ENCODE measurements around the gene ACTL8. TPM values are rescaled to one million over a fixed set of nuclear protein-coding genes. Genes with fewer than 3 reads are reported as not detected.

The ACTL8 gene
- total and polyA plus RNA-seq, 2 experiments from 2014 or later: 0.38 to 0.71 TPM

GRCh38 chr1:17865912-17866739 lies 111.0 kb downstream of the ACTL8 start:
- peaks cover 16% of the 10 kb centered on the region for H3K9me3 Mint-ChIP-seq
- Histone ChIP-seq H4K20me1 (replicated peaks; ENCODE audit: insufficient read depth) (no peaks in the 10 kb centered on the region), H3K27ac (ENCODE audit: low read depth) (no peak overlapping the region), H3K4me2 (no peak overlapping the region), H3K4me1 (ENCODE audit: insufficient read depth) (no peaks in the 10 kb centered on the region), H3K79me2 (replicated peaks; ENCODE audit: insufficient read depth) (no peaks in the 10 kb centered on the region), H3K27me3 (ENCODE audit: insufficient read depth) (no peaks in the 10 kb centered on the region), H2AFZ (peak overlapping the region; percentile 28; the same call in 1 of the 2 replicates), H3K4me3 (no peak overlapping the region), H3F3A (replicated peaks; ENCODE audit: low read depth) (no peaks in the 10 kb centered on the region), H3K9me2 (ENCODE audit: insufficient read depth) (no peaks in the 10 kb centered on the region), H3K36me3 (ENCODE audit: insufficient read depth) (no peaks in the 10 kb centered on the region)
- no peak for DNase-seq (ENCODE audit: low spot score)
- TF ChIP-seq ZNF114 (CRISPR knock-in tag; IDR thresholded peaks at IDR 0.05): no peak
- no peak for TF ChIP-seq ZNF331 (CRISPR knock-in tag; IDR thresholded peaks at IDR 0.05; ENCODE audit: low read depth)
- TF ChIP-seq JUNB (IDR thresholded peaks at IDR 0.05; ENCODE audit: unreplicated experiment): no peak
- TF ChIP-seq CREB1 (CRISPR knock-in tag; IDR thresholded peaks at IDR 0.05; ENCODE audit: low read depth): no peak
- no peak overlapping the region for H3K4me3 Mint-ChIP-seq
- no peak overlapping the region; the same call in 1 of the 2 replicates for H3K27ac Mint-ChIP-seq
- no peak for ATAC-seq
- H3K36me3 Mint-ChIP-seq (ENCODE audit: low read depth): peaks cover 5% of the 10 kb centered on the region; the same call in 2 of the 3 replicates
- peaks cover 3% of the 10 kb centered on the region for H3K27me3 Mint-ChIP-seq (ENCODE audit: insufficient read depth, low read depth, poor library complexity)
- peaks cover 15% of the 10 kb centered on the region for H3K4me1 Mint-ChIP-seq

GRCh38 chr1:17866740-17867029 lies 111.6 kb downstream of the ACTL8 start:
- no peaks in the 10 kb centered on the region for H3K36me3 ChIP-seq (ENCODE audit: insufficient read depth)
- peaks cover 5% of the 10 kb centered on the region; the same call in 2 of the 3 replicates for H3K36me3 Mint-ChIP-seq (ENCODE audit: low read depth)
- no peak overlapping the region for H3K4me2 ChIP-seq
- TF ChIP-seq EZH2phosphoT487 (IDR thresholded peaks at IDR 0.05; ENCODE audit: unreplicated experiment) (no peak), REST (IDR thresholded peaks at IDR 0.05; ENCODE audit: unreplicated experiment) (no peak), JUNB (IDR thresholded peaks at IDR 0.05; ENCODE audit: unreplicated experiment) (no peak), ZNF114 (CRISPR knock-in tag; IDR thresholded peaks at IDR 0.05) (no peak), STAT1 (IDR thresholded peaks at IDR 0.05; ENCODE audit: unreplicated experiment) (no peak), EZH2 (IDR thresholded peaks at IDR 0.05; ENCODE audit: low read depth, unreplicated experiment) (no peak), POLR2AphosphoS5 (IDR thresholded peaks at IDR 0.05; ENCODE audit: low read depth) (no peak), NANOG (IDR thresholded peaks at IDR 0.05; ENCODE audit: borderline replicate concordance) (no peak)
- TF ChIP-seq, protein P1, sequence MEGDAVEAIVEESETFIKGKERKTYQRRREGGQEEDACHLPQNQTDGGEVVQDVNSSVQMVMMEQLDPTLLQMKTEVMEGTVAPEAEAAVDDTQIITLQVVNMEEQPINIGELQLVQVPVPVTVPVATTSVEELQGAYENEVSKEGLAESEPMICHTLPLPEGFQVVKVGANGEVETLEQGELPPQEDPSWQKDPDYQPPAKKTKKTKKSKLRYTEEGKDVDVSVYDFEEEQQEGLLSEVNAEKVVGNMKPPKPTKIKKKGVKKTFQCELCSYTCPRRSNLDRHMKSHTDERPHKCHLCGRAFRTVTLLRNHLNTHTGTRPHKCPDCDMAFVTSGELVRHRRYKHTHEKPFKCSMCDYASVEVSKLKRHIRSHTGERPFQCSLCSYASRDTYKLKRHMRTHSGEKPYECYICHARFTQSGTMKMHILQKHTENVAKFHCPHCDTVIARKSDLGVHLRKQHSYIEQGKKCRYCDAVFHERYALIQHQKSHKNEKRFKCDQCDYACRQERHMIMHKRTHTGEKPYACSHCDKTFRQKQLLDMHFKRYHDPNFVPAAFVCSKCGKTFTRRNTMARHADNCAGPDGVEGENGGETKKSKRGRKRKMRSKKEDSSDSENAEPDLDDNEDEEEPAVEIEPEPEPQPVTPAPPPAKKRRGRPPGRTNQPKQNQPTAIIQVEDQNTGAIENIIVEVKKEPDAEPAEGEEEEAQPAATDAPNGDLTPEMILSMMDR (conservative IDR thresholded peaks at IDR 0.05; ENCODE audit: low read depth in 2 of 2): no peak
- H3F3A ChIP-seq (replicated peaks; ENCODE audit: low read depth): no peaks in the 10 kb centered on the region
- H3K79me2 ChIP-seq (replicated peaks; ENCODE audit: insufficient read depth): no peaks in the 10 kb centered on the region
- peaks cover 16% of the 10 kb centered on the region for H3K9me3 Mint-ChIP-seq
- H3K27ac ChIP-seq (ENCODE audit: low read depth): no peak overlapping the region
- H3K27me3 ChIP-seq (ENCODE audit: insufficient read depth): no peaks in the 10 kb centered on the region
- no peaks in the 10 kb centered on the region for H3K4me1 ChIP-seq (ENCODE audit: insufficient read depth)
- no peak for DNase-seq (ENCODE audit: low spot score)
- H3K27me3 Mint-ChIP-seq (ENCODE audit: insufficient read depth, low read depth, poor library complexity): peaks cover 3% of the 10 kb centered on the region
- no peak overlapping the region for H3K4me3 ChIP-seq
- H3K4me3 Mint-ChIP-seq: no peak overlapping the region
- no peak overlapping the region for H3K27ac Mint-ChIP-seq
- no peak for ATAC-seq
- no peaks in the 10 kb centered on the region for H4K20me1 ChIP-seq (replicated peaks; ENCODE audit: insufficient read depth)
- peaks cover 12% of the 10 kb centered on the region for H3K4me1 Mint-ChIP-seq
- no peaks in the 10 kb centered on the region for H3K9me2 ChIP-seq (ENCODE audit: insufficient read depth)
- 0 out of 2 replicates have a peak overlapping the region, but pooled peaks have one; percentile 28 for H2AFZ ChIP-seq
